ENCODE measurements around the gene CD163L1.

Gene CD163L1

GRCh38 chr12:7319930-7320329 lies 124.0 kb downstream of the CD163L1 start:
- TF ChIP-seq CTCF (IDR thresholded peaks at IDR 0.05; ENCODE audit: low read depth, low read length, missing control alignments), result no peak
- no peak for DNase-seq (ENCODE audit: extremely low read depth, low read depth)
- no peak overlapping the region for H3K4me3 ChIP-seq (replicated peaks; ENCODE audit: low read depth, low read length)

- no peak overlapping the region for H3K4me3 ChIP-seq (replicated peaks; ENCODE audit: low read depth, low read length)
- no peak for TF ChIP-seq CTCF (IDR thresholded peaks at IDR 0.05; ENCODE audit: low read depth, low read length, missing control alignments)
Observed at GRCh38 chr12:7310070-7310469, 133.9 kb downstream of the CD163L1 start.

More at GRCh38 chr12:7310070-7310469, 133.9 kb downstream of the CD163L1 start:
- DNase-seq (ENCODE audit: extremely low read depth, low read depth), result no peak

Data from HFF-Myc (cell line).